Brain microvascular endothelial cell (primary cell): ENCODE measurements around the gene DMBT1.

Source experiments
- DNase-seq: peaks from one replicate; pipeline ENCODE4 v3.0.0-alpha.2; 2020
- H3K27ac ChIP-seq: fragments of 250-450 bp; sonication (Bioruptor Pico); 2 replicates; pipeline ENCODE4 v1.5.1; 2020; ENCODE audit warnings: mild to moderate bottlenecking, moderate library complexity
- H3K27me3 ChIP-seq: fragments of 250-450 bp; sonication (Bioruptor Pico); replicated peaks from 2 replicates; pipeline ENCODE4 v1.5.1; 2020; ENCODE audit warnings: mild to moderate bottlenecking
- H3K36me3 ChIP-seq: fragments of 250-450 bp; sonication (Bioruptor Pico); replicated peaks from 2 replicates; pipeline ENCODE4 v1.5.1; 2020; ENCODE audit warnings: mild to moderate bottlenecking
- H3K4me3 ChIP-seq: 2 replicates; pipeline ENCODE4 v1.5.1; 2011; ENCODE audit warnings: low read depth, mild to moderate bottlenecking, control low read depth, low read length, moderate library complexity
- CTCF ChIP-seq: IDR thresholded peaks from 2 replicates; pipeline ENCODE4 v1.5.1; 2011; ENCODE audit warnings: low read depth, mild to moderate bottlenecking, moderate library complexity, low read length, control low read depth, inconsistent platforms; ENCODE audit errors: missing control alignments
- in situ Hi-C: cut with HindIII; loops from 2 replicates; pipeline ENCODE4 v1.10.0; 2017; ENCODE audit warnings: low sequenced_read_pairs, low pct_ligation_motif_present

Gene DMBT1

GRCh38 chr10:122560279-122560804 is at the start of gene DMBT1:
DMBT1 (plus strand) TSS chr10:122560754; CDS start chr10:122560771, 17 bp downstream.
- in situ Hi-C loops = no loop called here
- H3K27me3 ChIP-seq = peaks cover 5% of the 10 kb centered on the region
- no peak for DNase-seq
- no peak for TF ChIP-seq CTCF
- H3K36me3 ChIP-seq = no peaks in the 10 kb centered on the region
- H3K27ac ChIP-seq = no peak within 1 kb of the TSS
- no peak within 1 kb of the TSS for H3K4me3 ChIP-seq

GRCh38 chr10:122513053-122513452 is 47.5 kb upstream of the DMBT1 start:
- Histone ChIP-seq H3K36me3 (no peaks in the 10 kb centered on the region), H3K27ac (no peak overlapping the region), H3K4me3 (no peak overlapping the region), H3K27me3 (no peaks in the 10 kb centered on the region)
- no peak for DNase-seq
- in situ Hi-C loops = no loop called here
- no peak for TF ChIP-seq CTCF

- no peak overlapping the region for H3K4me3 ChIP-seq
- no peaks in the 10 kb centered on the region for H3K36me3 ChIP-seq
- H3K27me3 ChIP-seq = no peaks in the 10 kb centered on the region
- TF ChIP-seq CTCF = no peak
- in situ Hi-C loops = no loop called here
- no peak overlapping the region for H3K27ac ChIP-seq
- DNase-seq = peak; percentile 56
Measured at GRCh38 chr10:122514045-122514840, 46.3 kb upstream of the DMBT1 start.

- in situ Hi-C loops = no loop called here
- Histone ChIP-seq H3K36me3 (no peaks in the 10 kb centered on the region), H3K4me3 (no peak overlapping the region), H3K27ac (no peak overlapping the region), H3K27me3 (no peaks in the 10 kb centered on the region)
- no peak for TF ChIP-seq CTCF
- no peak for DNase-seq
Measured at GRCh38 chr10:122515022-122515424, 45.5 kb upstream of the DMBT1 start.

GRCh38 chr10:122515588-122516231 is 44.8 kb upstream of the DMBT1 start:
- Histone ChIP-seq H3K27ac (no peak overlapping the region), H3K27me3 (no peaks in the 10 kb centered on the region), H3K4me3 (no peak overlapping the region), H3K36me3 (no peaks in the 10 kb centered on the region)
- in situ Hi-C loops = no loop called here
- no peak for DNase-seq
- TF ChIP-seq CTCF = no peak
